Measurements from ENCODE around the gene KCNT1.

Gene KCNT1

GRCh38 chr9:135673941-135674340 lies 28.0 kb upstream of the KCNT1 start:
- no peak for DNase-seq (ENCODE audit: low spot score)

- no peak for DNase-seq (ENCODE audit: low spot score)
Measured at GRCh38 chr9:135674977-135675376, 27.0 kb upstream of the KCNT1 start.

GRCh38 chr9:135676891-135677290 lies 25.1 kb upstream of the KCNT1 start:
- no peak for DNase-seq (ENCODE audit: low spot score)

GRCh38 chr9:135677641-135678168 lies 24.3 kb upstream of the KCNT1 start:
- no peak for DNase-seq (ENCODE audit: low spot score)

GRCh38 chr9:135678236-135679017 lies 23.6 kb upstream of the KCNT1 start:
- DNase-seq (ENCODE audit: low spot score): no peak

- no peak for DNase-seq (ENCODE audit: low spot score)
Measured at GRCh38 chr9:135680056-135680455, 21.9 kb upstream of the KCNT1 start.

- no peak for DNase-seq (ENCODE audit: low spot score)
Measured at GRCh38 chr9:135681161-135681560, 20.8 kb upstream of the KCNT1 start.

GRCh38 chr9:135683401-135684034 lies 18.5 kb upstream of the KCNT1 start:
- DNase-seq (ENCODE audit: low spot score): no peak

GRCh38 chr9:135684691-135685090 lies 17.3 kb upstream of the KCNT1 start:
- no peak for DNase-seq (ENCODE audit: low spot score)

- DNase-seq (ENCODE audit: low spot score): no peak
Measured at GRCh38 chr9:135687216-135687615, 14.8 kb upstream of the KCNT1 start.

GRCh38 chr9:135689011-135689410 lies 13.0 kb upstream of the KCNT1 start:
- no peak for DNase-seq (ENCODE audit: low spot score)

GRCh38 chr9:135690836-135691570 lies 11.0 kb upstream of the KCNT1 start:
- no peak for DNase-seq (ENCODE audit: low spot score)

GRCh38 chr9:135692410-135692809 lies 9.6 kb upstream of the KCNT1 start:
- no peak for DNase-seq (ENCODE audit: low spot score)

GRCh38 chr9:135693265-135693664 lies 8.7 kb upstream of the KCNT1 start:
- no peak for DNase-seq (ENCODE audit: low spot score)

- DNase-seq (ENCODE audit: low spot score): no peak
Measured at GRCh38 chr9:135693771-135694170, 8.2 kb upstream of the KCNT1 start.

GRCh38 chr9:135694414-135694813 lies 7.6 kb upstream of the KCNT1 start:
- DNase-seq (ENCODE audit: low spot score): no peak

GRCh38 chr9:135695036-135695435 lies 6.9 kb upstream of the KCNT1 start:
- DNase-seq (ENCODE audit: low spot score): no peak

- DNase-seq (ENCODE audit: low spot score): no peak
Measured at GRCh38 chr9:135695642-135696041, 6.3 kb upstream of the KCNT1 start.

- no peak for DNase-seq (ENCODE audit: low spot score)
Measured at GRCh38 chr9:135696446-135696845, 5.5 kb upstream of the KCNT1 start.

GRCh38 chr9:135697226-135697625 lies 4.8 kb upstream of the KCNT1 start:
- no peak for DNase-seq (ENCODE audit: low spot score)

GRCh38 chr9:135698236-135698635 lies 3.7 kb upstream of the KCNT1 start:
- no peak for DNase-seq (ENCODE audit: low spot score)

- DNase-seq (ENCODE audit: low spot score): no peak
Measured at GRCh38 chr9:135698767-135699166, 3.2 kb upstream of the KCNT1 start.

- DNase-seq (ENCODE audit: low spot score): no peak
Measured at GRCh38 chr9:135699440-135699839, 2.5 kb upstream of the KCNT1 start, which contains the start of gene SOHLH1. Gene SOHLH1, minus strand, starts transcription at chr9:135699481. Its CDS starts 14 bp downstream, at chr9:135699467.

Data from AG08395 (cell line).